GM19467 (cell line): ENCODE results near the gene CCDC107.
"Not testable (repeated sequence)": the region's sequence is repeated elsewhere in the genome, so short reads cannot be mapped to it uniquely, and the experiment has no call there.

Experiments
- ATAC-seq: cut with Tn5 transposase; IDR thresholded peaks from one replicate; pipeline ENCODE4 v1.9.1; 2021; ENCODE audit warnings: mild to moderate bottlenecking, moderate library complexity; ENCODE audit not compliant: unreplicated experiment

Gene CCDC107

GRCh38 chr9:35658137-35658967 is at the start of gene CCDC107:
Gene CCDC107, plus strand, starts transcription at chr9:35658292. Its CDS starts 88 bp downstream, at chr9:35658380.
- ATAC-seq = peak; percentile 53

- no peak for ATAC-seq
Measured at GRCh38 chr9:35609001-35609819, 48.9 kb upstream of the CCDC107 start.

- no peak for ATAC-seq
Measured at GRCh38 chr9:35609820-35610163, 48.3 kb upstream of the CCDC107 start.

- no peak for ATAC-seq
Measured at GRCh38 chr9:35611230-35611797, 46.8 kb upstream of the CCDC107 start.

GRCh38 chr9:35612066-35612465 is 46.0 kb upstream of the CCDC107 start:
- ATAC-seq = not testable (repeated sequence)

- no peak for ATAC-seq
Measured at GRCh38 chr9:35612843-35613242, 45.2 kb upstream of the CCDC107 start.

GRCh38 chr9:35615981-35616680 is 42.0 kb upstream of the CCDC107 start:
- ATAC-seq = no peak

GRCh38 chr9:35616681-35617459 is 41.2 kb upstream of the CCDC107 start:
- peak; percentile 38 for ATAC-seq

GRCh38 chr9:35617548-35617947 is 40.5 kb upstream of the CCDC107 start:
- ATAC-seq = no peak

- ATAC-seq = no peak
Measured at GRCh38 chr9:35618325-35618727, 39.8 kb upstream of the CCDC107 start, which contains the start of gene CD72. Gene CD72, minus strand, starts transcription at chr9:35618413. Its CDS starts 110 bp downstream, at chr9:35618303.

GRCh38 chr9:35618854-35619799 is 39.0 kb upstream of the CCDC107 start:
- ATAC-seq = peak; percentile 42

GRCh38 chr9:35619800-35620158 is 38.3 kb upstream of the CCDC107 start:
- ATAC-seq = peak; percentile 38

GRCh38 chr9:35627575-35627974 is 30.5 kb upstream of the CCDC107 start:
- ATAC-seq = no peak

GRCh38 chr9:35628389-35628991 is 29.6 kb upstream of the CCDC107 start:
- ATAC-seq = no peak

GRCh38 chr9:35629597-35629996 is 28.5 kb upstream of the CCDC107 start:
- no peak for ATAC-seq

- no peak for ATAC-seq
Measured at GRCh38 chr9:35635730-35636129, 22.4 kb upstream of the CCDC107 start.

GRCh38 chr9:35636135-35636876 is 21.8 kb upstream of the CCDC107 start:
- ATAC-seq = no peak

- ATAC-seq = not testable (repeated sequence)
Measured at GRCh38 chr9:35636877-35637246, 21.2 kb upstream of the CCDC107 start.
